Measurements from ENCODE around the gene CCDC34.

Gene CCDC34, protein sequence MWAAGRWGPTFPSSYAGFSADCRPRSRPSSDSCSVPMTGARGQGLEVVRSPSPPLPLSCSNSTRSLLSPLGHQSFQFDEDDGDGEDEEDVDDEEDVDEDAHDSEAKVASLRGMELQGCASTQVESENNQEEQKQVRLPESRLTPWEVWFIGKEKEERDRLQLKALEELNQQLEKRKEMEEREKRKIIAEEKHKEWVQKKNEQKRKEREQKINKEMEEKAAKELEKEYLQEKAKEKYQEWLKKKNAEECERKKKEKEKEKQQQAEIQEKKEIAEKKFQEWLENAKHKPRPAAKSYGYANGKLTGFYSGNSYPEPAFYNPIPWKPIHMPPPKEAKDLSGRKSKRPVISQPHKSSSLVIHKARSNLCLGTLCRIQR

DNA sequence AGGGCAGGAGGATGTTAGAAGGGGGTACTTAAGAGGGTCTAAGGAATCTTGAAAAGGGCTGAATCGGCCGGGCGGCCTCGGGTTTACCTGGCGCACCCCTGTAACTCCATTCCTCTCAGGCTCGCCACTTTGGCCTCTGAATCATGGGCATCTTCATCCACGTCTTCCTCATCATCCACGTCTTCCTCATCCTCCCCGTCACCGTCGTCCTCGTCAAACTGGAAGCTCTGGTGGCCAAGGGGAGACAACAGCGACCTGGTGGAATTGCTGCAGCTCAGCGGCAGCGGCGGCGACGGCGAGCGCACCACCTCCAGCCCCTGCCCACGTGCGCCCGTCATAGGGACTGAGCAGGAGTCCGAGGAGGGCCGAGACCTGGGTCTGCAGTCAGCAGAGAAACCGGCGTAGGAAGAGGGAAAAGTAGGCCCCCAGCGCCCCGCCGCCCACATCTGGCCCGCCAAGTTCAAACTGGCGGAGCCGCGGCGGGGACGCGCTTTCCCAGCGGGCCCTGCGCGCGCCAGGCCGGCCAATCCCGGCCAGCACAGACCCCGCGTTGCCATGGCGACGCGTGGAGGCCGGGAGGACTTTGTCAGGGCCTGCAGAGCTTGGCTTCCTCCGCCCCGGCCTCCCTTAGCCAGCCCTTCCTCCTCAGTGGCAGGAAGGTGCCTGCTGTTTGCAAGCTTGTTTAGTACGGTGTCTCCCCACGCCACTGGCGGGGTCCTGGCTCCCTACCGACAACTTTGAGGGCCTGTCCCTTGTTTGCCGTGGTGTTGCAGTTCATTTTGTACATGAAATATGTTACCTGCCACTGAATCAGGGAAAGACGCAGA is at the start of gene CCDC34:
TSS of gene CCDC34 (minus strand) at position 467 of the 827 bp plus-strand sequence. CDS start at position 446, 21 bp downstream.
- DNase-seq (ENCODE audit: low spot score): peak; percentile 84

DNA sequence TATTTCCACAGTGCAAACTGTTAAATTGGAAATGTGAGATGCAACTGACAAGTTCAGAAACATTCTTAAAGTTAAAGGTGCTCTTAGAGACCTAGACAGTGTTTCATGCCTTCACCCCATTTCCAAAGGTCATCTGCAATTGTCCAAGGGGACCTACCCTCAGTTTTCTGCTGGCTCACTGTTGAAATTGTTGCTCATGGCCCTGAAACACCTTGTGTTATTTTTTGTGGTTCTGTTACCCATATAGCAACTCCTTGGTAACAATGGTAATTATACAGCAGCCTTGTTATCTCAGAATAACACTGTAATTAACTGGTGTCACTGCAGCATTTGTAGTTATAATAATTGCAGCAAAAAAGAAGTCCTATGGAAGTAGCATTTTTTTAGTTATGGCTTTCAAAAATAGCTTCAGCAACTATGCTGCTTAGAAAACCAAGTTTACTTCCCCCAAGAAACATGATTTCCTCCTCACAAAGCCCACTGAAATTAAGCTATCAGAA is 49.2 kb upstream of the CCDC34 start:
- no peak for DNase-seq (ENCODE audit: low spot score)

DNA sequence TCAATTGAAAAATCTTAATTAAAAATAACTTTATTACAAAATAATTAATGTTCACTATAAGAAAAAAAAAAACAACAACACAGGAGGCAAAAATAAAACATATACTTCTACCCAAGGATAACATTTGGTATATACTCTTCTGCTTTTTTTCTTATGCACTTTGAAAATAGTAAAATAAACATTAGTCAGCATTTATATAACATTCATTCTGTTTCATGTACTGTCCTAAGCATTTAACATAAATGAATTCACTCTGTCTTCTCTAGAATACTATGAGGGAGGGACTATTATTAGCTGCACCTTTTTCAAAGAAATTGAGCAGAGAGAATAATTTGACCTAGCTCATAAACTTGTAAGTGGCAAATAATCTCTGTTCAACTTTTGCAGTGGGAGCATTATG is 48.3 kb upstream of the CCDC34 start:
- no peak for DNase-seq (ENCODE audit: low spot score)

DNA sequence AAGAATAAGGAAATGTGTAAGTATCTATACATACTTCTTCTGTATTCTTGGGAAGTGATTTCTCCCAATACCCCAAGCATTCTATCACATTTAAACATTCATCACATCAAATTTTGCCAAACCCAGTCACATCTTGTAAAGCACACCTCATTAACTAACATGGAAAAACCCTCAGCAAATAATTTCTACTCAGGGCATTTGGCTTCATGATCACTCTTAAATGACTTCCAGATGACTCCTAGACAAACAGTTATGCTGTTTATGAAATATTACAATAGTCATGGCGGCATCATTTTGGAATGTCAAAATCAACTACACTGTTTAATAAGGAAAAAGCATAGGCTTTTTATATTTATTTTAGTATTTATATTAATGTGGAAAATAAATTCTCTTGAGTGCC is 47.3 kb upstream of the CCDC34 start:
- DNase-seq (ENCODE audit: low spot score): no peak

DNA sequence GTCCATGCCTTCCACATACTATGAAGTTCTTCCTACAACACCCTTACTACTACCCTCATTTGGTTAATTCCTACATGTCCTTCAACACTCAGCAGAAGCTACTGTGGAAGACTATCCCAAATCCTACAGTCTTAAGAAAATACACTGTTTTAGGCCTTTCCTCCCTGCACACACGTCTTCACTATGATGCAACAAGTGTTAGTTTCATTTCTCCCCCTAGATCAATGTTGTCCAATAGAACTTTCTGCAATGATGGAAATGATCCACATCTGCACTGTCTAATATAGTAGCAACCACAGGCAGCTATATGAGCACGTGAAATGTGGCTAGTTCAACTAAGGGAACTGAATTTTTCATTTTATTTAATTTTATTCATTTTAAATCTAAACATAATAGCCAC is 46.7 kb upstream of the CCDC34 start:
- no peak for DNase-seq (ENCODE audit: low spot score)

DNA sequence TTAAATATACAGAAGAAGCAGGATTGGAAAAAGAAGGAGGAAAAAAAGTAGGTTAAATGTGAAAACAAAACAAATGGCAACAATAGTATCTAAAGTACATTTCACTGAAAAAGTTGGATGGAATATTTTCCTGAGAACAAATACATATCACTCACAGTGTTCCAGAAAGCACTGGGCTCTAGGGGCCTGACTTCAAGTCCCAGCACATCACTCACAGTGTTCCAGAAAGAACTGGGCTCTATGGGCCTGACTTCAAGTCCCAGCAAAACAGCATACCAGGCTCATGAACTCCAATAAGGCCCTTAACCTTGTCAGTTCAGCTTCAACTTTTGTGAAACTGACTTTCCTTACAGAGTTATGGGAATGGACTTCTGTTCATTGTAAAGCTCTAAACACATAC is 46.0 kb upstream of the CCDC34 start:
- DNase-seq (ENCODE audit: low spot score): no peak

DNA sequence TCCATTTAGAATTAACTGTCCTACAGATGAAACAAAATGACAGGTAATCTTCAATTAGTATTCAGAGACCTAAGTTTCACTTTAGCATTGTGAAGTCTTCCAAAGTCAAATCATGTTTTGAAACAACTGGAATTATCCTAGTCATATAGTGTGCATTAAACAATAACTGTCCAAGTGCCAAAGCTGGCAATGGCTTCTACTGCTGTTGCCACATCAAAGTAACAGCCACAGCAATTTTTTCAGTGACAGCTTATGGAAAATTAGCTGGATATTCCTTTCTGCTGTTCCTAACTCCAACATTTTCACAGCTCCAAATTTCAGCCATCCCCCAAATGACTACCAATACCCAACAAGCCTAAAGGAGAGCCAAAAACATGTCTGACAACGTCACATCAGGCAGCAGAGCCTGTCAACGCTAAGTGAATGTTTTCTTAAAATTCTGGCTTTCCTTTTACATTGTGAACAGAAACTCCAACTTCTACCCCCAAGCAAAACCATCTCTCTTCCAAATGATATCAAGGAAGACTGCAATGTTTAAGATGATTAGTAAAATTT is 45.3 kb upstream of the CCDC34 start:
- DNase-seq (ENCODE audit: low spot score): no peak

DNA sequence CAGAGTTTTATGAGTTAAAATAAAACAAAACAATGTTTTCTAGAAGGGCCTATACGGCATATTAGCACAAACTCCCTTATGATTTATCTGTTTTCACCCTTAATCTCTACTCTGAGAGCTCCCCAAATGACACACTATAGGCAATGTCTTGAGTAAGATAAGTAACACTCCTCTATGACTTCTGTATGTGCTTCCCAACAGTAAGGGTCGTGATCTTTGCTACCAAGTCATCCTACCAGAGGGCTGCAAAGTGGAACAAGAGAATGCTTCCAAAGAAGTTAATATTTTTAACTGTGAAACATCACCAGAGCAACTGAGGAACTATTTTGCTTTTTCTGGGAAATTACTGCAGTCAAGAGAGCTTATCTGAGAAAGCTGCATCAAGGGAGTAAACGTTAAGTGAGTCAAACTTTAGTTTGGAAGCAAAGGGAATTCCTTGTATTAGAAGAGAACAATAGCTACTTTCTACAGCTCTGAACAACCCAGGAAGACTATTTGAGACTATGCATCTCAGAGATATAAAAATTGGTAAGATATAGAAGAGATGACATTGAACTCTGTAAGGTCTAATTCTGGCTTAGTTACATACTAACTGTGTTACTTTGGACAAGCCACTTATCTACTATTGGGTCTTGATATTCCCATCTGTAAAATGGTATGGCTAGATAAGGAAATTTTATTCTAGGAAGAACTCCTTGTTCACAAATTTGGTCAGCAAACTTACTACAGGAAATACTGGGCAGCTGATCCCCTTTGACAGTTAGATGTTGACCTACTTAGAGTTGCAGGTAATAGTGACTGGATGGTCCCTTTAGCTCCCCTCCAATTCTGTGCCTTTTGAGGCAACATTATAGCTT is 43.7 kb upstream of the CCDC34 start:
- DNase-seq (ENCODE audit: low spot score): no peak

DNA sequence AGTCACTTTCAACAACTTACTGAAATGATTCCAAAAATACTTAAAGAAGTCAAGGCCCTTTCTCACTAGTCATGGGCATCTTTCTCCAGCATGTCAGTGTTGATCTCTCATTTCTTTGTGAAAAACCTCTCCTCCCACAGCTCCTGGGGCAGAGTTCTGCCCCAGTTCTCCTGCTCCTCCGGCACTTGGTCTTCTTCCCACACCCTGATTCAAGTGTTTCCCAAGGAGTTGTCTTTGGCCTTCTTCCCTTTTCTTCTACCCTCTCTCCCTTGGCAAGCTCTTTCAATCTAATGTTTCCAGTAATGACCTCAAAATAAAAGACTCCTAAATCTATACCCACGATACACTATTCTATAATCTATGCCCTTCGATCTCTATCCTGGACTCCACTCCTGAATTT is 42.1 kb upstream of the CCDC34 start:
- DNase-seq (ENCODE audit: low spot score): no peak

DNA sequence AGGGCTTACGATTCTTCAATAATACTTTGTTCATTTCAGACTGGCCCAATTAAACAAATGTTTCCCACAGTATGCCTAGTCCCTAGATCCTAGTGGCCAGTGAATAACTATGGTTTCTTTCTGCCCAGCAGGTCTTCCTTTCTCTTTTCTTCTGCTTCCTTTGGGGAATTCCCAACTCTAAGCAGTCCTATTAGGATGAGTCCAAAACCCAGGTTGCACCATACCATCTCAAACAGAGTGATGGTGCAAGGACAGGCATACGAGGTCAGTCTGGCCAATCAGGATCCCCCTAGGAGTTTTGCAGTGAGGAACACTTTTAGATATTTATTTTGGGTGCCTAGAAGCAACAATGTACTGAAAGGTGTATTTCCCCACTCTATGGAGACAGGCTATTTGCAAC is 41.4 kb upstream of the CCDC34 start:
- DNase-seq (ENCODE audit: low spot score): no peak

DNA sequence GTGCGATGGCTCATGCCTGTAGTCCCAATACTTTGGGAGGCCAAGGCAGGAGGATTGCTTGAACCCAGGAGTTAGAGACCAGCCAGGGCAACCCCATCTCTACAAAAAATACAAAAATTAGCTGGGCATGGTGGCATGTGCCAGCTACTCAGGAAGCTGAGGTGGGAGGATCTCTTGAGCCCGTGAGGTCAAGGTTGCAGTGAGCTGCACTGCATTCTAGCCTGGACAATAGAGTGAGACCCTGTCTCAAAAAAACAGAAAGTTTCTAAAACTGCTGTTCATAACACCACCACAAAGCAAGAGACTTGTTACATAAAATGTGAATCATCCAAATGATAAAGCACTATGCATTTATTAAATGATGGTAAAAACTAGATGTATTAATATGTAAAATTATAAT is 40.2 kb upstream of the CCDC34 start:
- DNase-seq (ENCODE audit: low spot score): no peak

DNA sequence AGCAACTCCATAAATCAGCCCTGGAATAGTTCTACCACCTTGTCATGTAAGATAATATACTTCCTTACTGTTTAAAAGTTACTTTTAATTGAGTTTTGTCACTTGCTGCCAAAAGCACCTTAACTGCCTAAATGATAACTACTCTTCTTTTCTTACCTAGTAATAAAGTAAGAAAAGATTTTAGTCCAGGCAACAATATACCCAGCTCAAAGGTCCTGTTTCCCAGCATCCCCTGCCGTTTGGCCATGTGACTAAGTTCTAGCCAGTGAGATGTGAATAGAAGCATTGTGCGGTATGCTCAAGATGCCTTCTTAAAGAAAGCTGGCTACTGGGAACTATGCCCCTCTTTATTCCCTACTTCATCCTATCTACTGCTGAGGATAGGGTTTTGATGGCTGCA is 39.4 kb upstream of the CCDC34 start:
- DNase-seq (ENCODE audit: low spot score): no peak

DNA sequence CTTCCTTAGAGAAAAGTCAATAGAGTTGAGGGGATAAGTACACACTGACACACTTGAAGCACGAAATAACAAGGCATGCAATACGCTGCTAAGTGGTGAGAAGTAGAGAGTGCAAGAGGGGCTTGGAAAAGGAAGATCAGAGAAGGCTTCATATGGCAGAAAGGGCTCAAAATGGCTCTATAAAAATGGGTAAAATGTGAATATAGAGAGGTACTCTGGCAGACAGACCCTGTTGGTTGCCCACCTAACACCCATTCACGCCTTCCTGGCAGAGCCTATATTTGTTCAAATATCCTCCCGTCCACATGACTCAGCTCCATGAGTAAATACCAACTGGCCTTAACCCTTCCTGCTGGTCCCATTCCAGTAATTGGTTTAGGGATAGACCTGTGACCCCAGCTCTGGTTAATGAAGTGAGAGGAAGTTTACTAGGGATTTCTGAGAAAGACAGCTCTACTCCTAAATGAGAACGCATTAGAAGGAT is 38.9 kb upstream of the CCDC34 start:
- DNase-seq (ENCODE audit: low spot score): no peak

DNA sequence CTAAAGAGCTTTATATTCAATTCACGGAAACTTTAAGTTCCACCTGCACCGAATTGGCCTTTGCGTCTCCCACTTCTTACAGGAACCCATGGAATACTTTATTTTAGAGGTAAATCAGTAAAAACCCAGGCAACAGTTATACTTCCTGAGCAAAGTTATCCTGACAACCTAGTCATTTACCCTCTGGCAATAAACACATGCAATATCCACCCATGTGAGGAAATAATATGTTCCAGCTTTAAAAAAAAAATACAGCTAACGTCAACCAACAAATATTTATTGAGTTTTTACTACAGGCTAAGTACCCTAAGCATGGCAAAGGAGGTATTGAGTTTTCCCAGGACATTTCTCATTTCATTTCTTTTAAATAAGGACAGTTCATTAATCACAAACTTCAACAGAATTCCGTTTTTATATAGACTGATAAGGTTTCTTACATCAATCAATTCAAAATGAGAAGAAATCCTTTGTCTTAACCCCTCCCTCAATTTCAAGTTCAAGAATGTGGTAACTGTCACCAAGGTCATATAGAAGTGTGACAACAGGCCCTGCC is 38.3 kb upstream of the CCDC34 start:
- DNase-seq (ENCODE audit: low spot score): no peak

DNA sequence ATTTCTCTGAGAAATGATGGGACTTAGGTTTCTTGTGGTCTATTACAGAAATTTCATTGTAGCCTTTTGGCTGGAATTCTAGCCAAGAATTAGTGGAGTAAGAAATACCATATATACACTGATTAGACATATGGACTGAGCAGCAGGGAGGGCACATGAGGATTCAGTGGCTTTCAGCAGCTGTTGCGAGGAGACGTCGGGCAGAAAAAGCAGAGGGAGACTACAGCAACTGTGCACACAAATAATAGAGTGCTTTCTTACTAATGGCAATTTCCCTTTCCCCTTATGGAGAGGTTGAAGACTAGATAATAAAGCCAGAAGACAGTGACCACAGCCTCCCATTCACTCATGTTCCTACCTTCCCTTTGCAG is 35.4 kb upstream of the CCDC34 start:
- DNase-seq (ENCODE audit: low spot score): no peak

DNA sequence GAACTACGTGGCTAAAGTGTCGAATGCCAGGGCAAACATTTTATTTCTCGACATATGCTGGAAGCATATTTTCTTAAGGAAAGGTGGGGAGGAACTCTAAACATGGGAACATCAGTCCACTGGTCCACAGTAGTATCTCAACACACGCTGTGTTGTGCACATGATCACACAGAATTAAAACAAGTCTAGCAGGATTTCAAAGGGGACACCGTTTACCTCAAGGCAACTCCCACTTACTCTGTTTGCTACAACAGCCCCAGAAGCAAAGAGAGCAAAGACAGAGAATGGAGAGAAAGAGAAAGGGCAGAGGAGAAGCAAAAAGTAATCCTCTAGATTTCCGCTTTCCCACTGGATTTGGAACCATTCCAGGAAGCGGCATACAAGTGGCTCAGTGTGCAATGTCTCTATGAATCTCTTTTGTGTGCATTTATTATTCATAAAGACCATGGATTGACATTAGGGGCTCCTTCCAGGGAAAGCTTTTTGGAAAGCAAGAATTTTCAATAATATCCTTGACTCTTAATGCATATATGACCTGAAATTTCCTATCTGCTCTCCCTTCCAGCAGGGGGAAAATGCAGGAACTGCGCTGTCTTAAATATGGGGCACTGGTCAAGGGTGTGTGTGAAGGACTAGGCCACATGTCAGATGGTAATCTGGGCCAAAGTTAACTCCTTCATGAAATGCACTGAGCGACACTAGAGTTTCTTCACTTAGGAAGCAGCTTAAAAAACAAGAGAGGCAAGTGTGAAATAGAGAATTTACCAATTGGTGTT is 34.8 kb upstream of the CCDC34 start:
- DNase-seq (ENCODE audit: low spot score): peak; percentile 22

DNA sequence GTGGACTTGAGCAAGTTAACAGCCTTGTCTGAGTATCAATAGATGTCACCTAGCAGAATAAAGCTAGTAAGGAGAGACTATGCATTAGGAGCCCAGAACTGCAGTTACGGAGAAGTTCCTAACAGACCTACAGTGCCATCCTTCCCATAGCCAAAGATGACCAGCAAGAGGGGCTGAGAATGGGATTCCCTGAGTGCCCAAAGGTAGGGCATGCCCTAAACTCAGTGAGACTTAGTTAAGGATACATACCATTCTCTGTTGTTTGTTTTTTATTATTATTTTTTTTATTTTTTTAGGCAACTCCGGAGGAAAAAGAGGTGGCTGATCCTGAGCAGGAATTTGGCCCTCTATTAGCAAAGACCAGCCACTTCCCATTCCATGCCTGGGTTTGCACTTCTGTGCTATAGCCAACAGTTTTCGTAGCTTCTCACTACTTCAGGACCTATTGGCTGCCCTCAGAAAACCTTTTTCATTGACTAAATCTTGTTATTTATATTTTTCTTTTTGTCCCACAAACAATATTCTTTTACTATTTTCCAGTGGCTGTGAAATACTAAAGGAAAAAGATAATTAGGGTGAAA is 33.3 kb upstream of the CCDC34 start:
- no peak for DNase-seq (ENCODE audit: low spot score)

DNA sequence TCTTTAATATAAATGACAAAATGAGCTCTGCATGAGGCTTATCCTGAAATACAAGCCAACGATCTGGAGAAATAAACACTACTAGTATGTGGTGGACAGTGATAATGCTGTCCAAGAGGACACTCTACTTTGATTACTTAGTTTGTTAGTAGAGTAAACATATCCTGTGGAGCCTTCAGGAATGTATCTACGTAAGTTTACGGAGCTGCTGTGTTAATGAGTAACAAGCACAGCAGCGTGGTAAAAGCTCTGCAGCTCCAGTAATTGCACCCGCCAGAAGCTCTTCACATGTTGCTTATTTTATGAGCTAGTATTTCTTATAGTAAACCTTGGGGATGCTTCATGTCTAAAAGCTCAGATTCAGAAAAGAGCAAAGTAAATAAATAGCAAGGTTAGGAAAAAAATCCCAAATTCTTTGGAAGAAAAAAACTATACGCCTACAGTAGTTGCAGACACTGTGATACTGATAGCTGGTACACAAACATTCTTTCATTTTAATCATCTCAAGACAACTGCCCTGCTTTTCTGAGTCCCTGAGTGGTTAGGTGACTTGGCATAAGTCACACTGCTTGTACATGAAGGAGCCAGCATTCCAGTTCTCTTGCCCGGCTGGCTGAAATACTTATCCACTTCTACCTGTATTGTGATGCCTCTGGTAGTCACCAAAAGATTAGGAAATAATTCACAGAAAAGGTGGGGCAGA is 32.7 kb upstream of the CCDC34 start:
- no peak for DNase-seq (ENCODE audit: low spot score)

DNA sequence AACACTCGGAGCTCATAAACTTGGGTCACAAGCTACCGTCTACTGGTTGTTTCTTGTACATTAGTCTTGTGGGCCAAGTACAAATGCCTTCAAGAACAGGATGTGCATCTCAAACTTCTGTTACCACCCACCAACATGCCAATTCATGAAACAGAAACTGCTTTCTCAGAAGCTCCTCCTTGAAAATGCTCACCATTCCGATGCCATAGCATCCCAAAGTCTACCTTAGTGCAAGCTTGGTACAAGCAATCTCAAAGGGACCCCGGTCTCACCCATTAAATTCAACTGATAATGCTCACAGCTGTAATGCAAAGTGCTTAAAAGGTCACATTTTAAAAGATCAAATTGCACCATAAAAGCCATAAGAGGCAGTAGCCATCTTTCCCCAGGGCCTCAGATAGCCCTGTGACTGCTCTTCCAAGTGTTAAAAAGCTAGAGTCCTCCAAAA is 31.8 kb upstream of the CCDC34 start:
- no peak for DNase-seq (ENCODE audit: low spot score)
